OCI-LY3 (cell line): ENCODE results near the gene REPS1.

Source experiments
- EZH2phosphoT487 ChIP-seq: fragments of 200-600 bp; shearing (Covaris generic); IDR thresholded peaks from 2 replicates; pipeline ENCODE4 v1.6.1; 2018; ENCODE audit warnings: antibody characterized with exemption, mixed run types, low read depth
- TF ChIP-seq, protein P1 (sequence below): fragments of 200-600, 300-600 bp; sonication (generic); IDR thresholded peaks from 2 replicates; pipeline ENCODE4 v1.5.1; 2014; ENCODE audit warnings: antibody characterized with exemption, low read length, low read depth

DNA sequence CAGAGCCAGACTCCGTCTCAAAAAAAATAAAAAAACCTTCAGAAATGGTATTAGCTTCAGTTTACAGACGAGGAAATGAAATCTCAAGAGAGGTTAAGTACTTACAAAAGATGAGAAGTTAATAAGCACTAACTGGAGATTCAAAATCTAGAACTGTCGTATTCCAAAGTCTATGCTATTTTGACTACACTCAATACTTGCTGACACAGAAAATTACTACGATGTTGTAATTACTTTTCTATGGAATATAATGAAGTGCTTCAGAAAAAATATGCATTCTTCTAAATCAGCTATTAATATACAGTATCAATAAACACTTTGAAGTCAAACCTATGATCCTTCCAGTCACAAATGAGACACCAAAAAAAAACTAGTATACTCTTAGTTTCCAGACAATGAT, 12.2 kb downstream of the REPS1 start:
- TF ChIP-seq, protein P1, sequence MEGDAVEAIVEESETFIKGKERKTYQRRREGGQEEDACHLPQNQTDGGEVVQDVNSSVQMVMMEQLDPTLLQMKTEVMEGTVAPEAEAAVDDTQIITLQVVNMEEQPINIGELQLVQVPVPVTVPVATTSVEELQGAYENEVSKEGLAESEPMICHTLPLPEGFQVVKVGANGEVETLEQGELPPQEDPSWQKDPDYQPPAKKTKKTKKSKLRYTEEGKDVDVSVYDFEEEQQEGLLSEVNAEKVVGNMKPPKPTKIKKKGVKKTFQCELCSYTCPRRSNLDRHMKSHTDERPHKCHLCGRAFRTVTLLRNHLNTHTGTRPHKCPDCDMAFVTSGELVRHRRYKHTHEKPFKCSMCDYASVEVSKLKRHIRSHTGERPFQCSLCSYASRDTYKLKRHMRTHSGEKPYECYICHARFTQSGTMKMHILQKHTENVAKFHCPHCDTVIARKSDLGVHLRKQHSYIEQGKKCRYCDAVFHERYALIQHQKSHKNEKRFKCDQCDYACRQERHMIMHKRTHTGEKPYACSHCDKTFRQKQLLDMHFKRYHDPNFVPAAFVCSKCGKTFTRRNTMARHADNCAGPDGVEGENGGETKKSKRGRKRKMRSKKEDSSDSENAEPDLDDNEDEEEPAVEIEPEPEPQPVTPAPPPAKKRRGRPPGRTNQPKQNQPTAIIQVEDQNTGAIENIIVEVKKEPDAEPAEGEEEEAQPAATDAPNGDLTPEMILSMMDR = no peak
- TF ChIP-seq EZH2phosphoT487 = no peak
